ENCODE data around the gene SDF2L1. TPM values are rescaled to one million over a fixed set of nuclear protein-coding genes. Genes with fewer than 3 reads are reported as not detected.

Gene SDF2L1
- total and polyA plus RNA-seq, 9 of the 15 experiments (the other 6 are each of a cell fraction or from before 2014, with no cell fraction given), result 15.1 to 989 (median 124) TPM

- TF ChIP-seq HDAC2 (IDR thresholded peaks at IDR 0.05) (no peak), KHSRP (IDR thresholded peaks at IDR 0.05) (no peak), E2F4 (CRISPR knock-in tag; IDR thresholded peaks at IDR 0.05; ENCODE audit: low read depth) (no peak), FOXO4 (CRISPR knock-in tag; IDR thresholded peaks at IDR 0.05) (no peak), HNRNPLL (IDR thresholded peaks at IDR 0.05; ENCODE audit: low read depth, low read length, poor library complexity, severe bottlenecking) (no peak), SMARCB1 (IDR thresholded peaks at IDR 0.05; ENCODE audit: insufficient read length, low read depth) (no peak), HMGXB4 (CRISPR knock-in tag; IDR thresholded peaks at IDR 0.05) (peak; percentile 34; the same call in 1 of the 2 replicates), ZNF143 (CRISPR knock-in tag; IDR thresholded peaks at IDR 0.05) (no peak), E2F5 (CRISPR knock-in tag; IDR thresholded peaks at IDR 0.05) (no peak), RBM14 (IDR thresholded peaks at IDR 0.05; ENCODE audit: borderline replicate concordance, insufficient read depth, low read depth, low read length) (no peak), THRAP3 (IDR thresholded peaks at IDR 0.05; ENCODE audit: borderline replicate concordance) (no peak), VEZF1 (CRISPR knock-in tag; IDR thresholded peaks at IDR 0.05) (no peak), SAFB2 (IDR thresholded peaks at IDR 0.05; ENCODE audit: borderline replicate concordance, low read depth, low read length, severe bottlenecking) (no peak), PCBP2 (IDR thresholded peaks at IDR 0.05; ENCODE audit: low read depth, low read length, poor library complexity, severe bottlenecking) (no peak), ZMIZ1 (IDR thresholded peaks at IDR 0.05; ENCODE audit: low read depth in 2 of 2, low read length in 2 of 2) (peak in 1 of 2 experiments; percentile 55; a peak in 1 of 4 replicates), NCOA6 (IDR thresholded peaks at IDR 0.05) (no peak)
Measured at GRCh38 chr22:21622919-21623647, 19.0 kb upstream of the SDF2L1 start (continued).
